Neutrophil (primary cell): ENCODE data around the gene MKX.

ENCODE experiments used
- H3K27ac ChIP-seq: fragments of 200-600 bp; sonication (generic); 2 replicates; pipeline ENCODE4 v1.5.1; 2016; ENCODE audit warnings: mild to moderate bottlenecking, moderate library complexity
- H3K27me3 ChIP-seq: fragments of 200-600 bp; sonication (generic); 2 replicates; pipeline ENCODE4 v1.6.0; 2016; ENCODE audit warnings: mild to moderate bottlenecking
- H3K36me3 ChIP-seq: fragments of 200-600 bp; sonication (generic); 2 replicates; pipeline ENCODE4 v1.5.1; 2017
- H3K4me1 ChIP-seq, 2 experiments: fragments of 200-600 bp in 1 of 2; sonication (generic) in 1 of 2; 1 replicate in 1 of 2; 2 replicates in 1 of 2; pipeline versions ENCODE4 v1.5.1 to v1.6.1; 2013 to 2016; ENCODE audit warnings: low read depth in 1 of 2, low read length in 1 of 2, mild to moderate bottlenecking in 1 of 2, moderate library complexity in 1 of 2; ENCODE audit not compliant: control insufficient read depth in 1 of 2, insufficient read depth in 1 of 2
- H3K4me3 ChIP-seq, 2 experiments: fragments of 200-600 bp in 1 of 2; sonication (generic) in 1 of 2; 1 replicate in 1 of 2; 2 replicates in 1 of 2; pipeline ENCODE4 v1.5.1; 2013 to 2016; ENCODE audit warnings: low read depth in 1 of 2, low read length in 1 of 2, mild to moderate bottlenecking in 1 of 2, moderate library complexity in 1 of 2
- H3K9me3 ChIP-seq: fragments of 200-600 bp; sonication (generic); 2 replicates; pipeline ENCODE4 v1.5.1; 2016
- TF ChIP-seq, protein P1 (sequence below): fragments of 200-600 bp; sonication (generic); IDR thresholded peaks from 2 replicates; pipeline ENCODE4 v1.5.1; 2016; ENCODE audit warnings: antibody characterized with exemption

Gene MKX, protein sequence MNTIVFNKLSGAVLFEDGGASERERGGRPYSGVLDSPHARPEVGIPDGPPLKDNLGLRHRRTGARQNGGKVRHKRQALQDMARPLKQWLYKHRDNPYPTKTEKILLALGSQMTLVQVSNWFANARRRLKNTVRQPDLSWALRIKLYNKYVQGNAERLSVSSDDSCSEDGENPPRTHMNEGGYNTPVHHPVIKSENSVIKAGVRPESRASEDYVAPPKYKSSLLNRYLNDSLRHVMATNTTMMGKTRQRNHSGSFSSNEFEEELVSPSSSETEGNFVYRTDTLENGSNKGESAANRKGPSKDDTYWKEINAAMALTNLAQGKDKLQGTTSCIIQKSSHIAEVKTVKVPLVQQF

DNA sequence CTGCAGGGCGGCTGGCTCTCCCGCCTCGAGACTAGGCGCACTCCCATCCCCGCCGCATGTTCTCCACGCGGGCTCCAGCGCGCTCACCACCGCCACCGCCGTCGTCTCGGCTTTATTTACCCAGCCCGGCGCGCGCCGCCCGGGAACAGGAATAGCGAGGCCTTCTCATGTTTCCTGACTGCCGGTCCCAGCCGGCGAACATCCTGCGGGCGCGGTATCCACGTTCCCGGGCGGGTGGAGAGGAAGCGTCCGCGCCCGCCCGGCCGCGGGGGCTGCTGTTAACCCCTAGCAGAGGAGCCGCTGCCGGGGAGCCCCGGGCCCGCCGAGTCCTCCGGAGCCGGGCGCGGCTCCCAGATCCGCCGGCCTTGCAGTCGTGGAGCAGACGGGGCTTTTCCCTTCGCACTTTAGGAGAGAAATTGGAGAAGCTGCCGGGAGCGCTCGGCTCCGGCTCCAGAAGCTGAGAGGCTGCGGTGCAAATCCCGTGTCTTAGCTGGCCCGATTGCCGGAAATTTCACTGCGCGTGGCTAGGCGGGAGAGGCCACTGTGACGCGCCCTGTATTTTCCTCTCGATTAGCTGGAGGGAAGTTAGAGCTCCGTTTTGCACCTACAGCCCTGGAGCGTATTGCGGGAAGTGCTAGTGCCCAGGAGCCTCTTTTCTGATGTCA lies at the start of gene MKX:
TSS of gene MKX (minus strand) at position 88 of the 665 bp plus-strand sequence. CDS start 2,404 bp downstream, outside the sequence.
- Histone ChIP-seq H3K27me3 (peaks cover 92% of the 10 kb centered on the region), H3K4me1 (peaks cover 55 to 65% of the 10 kb centered on the region in 2 experiments), H3K4me3 (peak within 1 kb of the TSS; percentile 6 to 74), H3K36me3 (no peaks in the 10 kb centered on the region), H3K9me3 (no peaks in the 10 kb centered on the region), H3K27ac (no peak within 1 kb of the TSS)
- TF ChIP-seq, protein P1, sequence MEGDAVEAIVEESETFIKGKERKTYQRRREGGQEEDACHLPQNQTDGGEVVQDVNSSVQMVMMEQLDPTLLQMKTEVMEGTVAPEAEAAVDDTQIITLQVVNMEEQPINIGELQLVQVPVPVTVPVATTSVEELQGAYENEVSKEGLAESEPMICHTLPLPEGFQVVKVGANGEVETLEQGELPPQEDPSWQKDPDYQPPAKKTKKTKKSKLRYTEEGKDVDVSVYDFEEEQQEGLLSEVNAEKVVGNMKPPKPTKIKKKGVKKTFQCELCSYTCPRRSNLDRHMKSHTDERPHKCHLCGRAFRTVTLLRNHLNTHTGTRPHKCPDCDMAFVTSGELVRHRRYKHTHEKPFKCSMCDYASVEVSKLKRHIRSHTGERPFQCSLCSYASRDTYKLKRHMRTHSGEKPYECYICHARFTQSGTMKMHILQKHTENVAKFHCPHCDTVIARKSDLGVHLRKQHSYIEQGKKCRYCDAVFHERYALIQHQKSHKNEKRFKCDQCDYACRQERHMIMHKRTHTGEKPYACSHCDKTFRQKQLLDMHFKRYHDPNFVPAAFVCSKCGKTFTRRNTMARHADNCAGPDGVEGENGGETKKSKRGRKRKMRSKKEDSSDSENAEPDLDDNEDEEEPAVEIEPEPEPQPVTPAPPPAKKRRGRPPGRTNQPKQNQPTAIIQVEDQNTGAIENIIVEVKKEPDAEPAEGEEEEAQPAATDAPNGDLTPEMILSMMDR = no peak

DNA sequence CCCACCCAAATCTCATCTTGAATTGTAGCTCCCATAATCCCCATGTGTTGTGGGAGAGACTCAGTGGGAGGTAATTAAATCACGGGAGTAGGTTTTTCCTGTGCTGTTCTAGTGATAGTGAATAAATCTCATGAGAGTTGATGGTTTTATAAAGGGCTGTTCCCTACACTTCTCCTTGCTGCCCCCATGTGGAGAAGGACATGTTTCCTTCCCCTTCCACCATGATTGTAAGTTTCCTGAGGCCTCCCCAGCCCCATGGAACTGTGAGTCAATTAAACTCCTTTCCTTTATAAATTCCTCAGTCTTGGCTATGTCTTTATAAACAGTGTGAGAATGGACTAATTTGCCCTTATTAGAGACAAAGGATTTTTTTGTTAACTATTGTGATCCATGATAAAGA lies 48.5 kb upstream of the MKX start:
- no peaks in the 10 kb centered on the region for H3K4me1 ChIP-seq
- no peak overlapping the region for H3K4me3 ChIP-seq
- no peaks in the 10 kb centered on the region for H3K27me3 ChIP-seq
- no peaks in the 10 kb centered on the region for H3K9me3 ChIP-seq
- TF ChIP-seq, protein P1 = no peak
- H3K36me3 ChIP-seq = no peaks in the 10 kb centered on the region
- no peak overlapping the region for H3K27ac ChIP-seq

DNA sequence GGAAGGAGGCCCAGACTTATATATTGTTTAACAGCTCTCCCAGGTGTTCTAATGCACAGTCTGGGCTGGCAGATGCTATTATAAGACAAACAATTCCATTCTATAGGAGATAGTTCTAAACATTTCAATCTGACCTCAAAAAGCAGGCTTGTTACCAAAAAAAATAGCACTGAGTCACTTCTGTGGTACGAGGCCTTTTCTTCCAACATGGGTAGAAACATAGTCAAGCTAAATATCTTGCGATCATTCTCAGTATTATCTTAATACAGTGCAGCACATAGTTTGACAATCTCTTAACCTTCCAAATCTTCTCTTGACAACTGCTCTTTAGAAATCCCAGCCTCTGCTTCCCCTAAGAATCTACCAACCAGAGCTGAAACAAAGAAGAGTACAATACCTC lies 46.6 kb upstream of the MKX start:
- Histone ChIP-seq H3K36me3 (no peaks in the 10 kb centered on the region), H3K27me3 (no peaks in the 10 kb centered on the region), H3K27ac (no peak overlapping the region), H3K4me3 (no peak overlapping the region), H3K9me3 (no peaks in the 10 kb centered on the region), H3K4me1 (no peaks in the 10 kb centered on the region)
- TF ChIP-seq, protein P1 = no peak

- TF ChIP-seq, protein P1 = no peak
- H3K4me1 ChIP-seq = no peaks in the 10 kb centered on the region
- no peaks in the 10 kb centered on the region for H3K9me3 ChIP-seq
- H3K27ac ChIP-seq = no peak overlapping the region
- no peaks in the 10 kb centered on the region for H3K27me3 ChIP-seq
- H3K4me3 ChIP-seq = no peak overlapping the region
- H3K36me3 ChIP-seq = no peaks in the 10 kb centered on the region
Measured at GRCh38 chr10:27784272-27784671, 38.7 kb upstream of the MKX start.

DNA sequence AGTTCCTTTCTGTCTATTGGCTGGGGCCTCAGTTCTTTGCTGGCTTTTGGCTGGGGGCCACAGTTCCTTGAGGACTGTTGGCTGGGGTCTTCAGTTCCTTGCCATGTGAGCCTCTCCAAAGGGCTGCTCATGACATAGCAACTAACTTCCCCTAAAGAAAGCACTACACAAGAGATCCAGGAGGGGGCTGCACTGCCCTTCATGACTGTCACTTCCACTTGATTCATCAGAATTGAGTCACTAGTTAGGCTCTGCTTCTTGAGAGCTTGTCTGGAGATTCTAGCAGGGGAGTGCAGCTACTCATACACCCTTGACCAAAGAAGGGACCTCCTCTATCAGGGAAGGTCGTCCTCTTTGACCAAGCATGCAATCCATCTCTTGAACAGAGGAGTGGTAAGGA lies 38.0 kb upstream of the MKX start:
- no peak overlapping the region for H3K27ac ChIP-seq
- H3K4me1 ChIP-seq = no peaks in the 10 kb centered on the region
- no peak overlapping the region for H3K4me3 ChIP-seq
- TF ChIP-seq, protein P1 = no peak
- no peaks in the 10 kb centered on the region for H3K9me3 ChIP-seq
- H3K27me3 ChIP-seq = no peaks in the 10 kb centered on the region
- H3K36me3 ChIP-seq = no peaks in the 10 kb centered on the region
